Liver (tissue), 9 donors: ENCODE data around the gene NIPAL3. TPM values are rescaled to one million over a fixed set of nuclear protein-coding genes. Genes with fewer than 3 reads are reported as not detected.
A peak's percentile ranks its signal among the peaks of the same experiment; 100 is the strongest.

Source experiments
- DNase-seq: peaks from one replicate; pipeline ENCODE4 v3.0.0-alpha.2; 2017; ENCODE audit warnings: low spot score
- H3K27ac ChIP-seq, 2 donors: one replicate each; pipeline ENCODE4 v1.7.0; 2013; ENCODE audit warnings: inconsistent platforms in 2 of 2, low read length in 2 of 2, control low read depth in 1 of 2, low read depth in 1 of 2, mild to moderate bottlenecking in 1 of 2
- H3K27me3 ChIP-seq, 4 donors: one replicate each; pipeline versions ENCODE4 v1.6.1 to v1.7.0; 2013; ENCODE audit warnings: low read length in 3 of 4, inconsistent platforms in 1 of 4, mild to moderate bottlenecking in 1 of 4, moderate library complexity in 1 of 4; ENCODE audit not compliant: control insufficient read depth in 4 of 4, insufficient read depth in 4 of 4
- H3K36me3 ChIP-seq, 4 donors: one replicate each; pipeline versions ENCODE4 v1.6.1 to v1.7.0; 2013; ENCODE audit warnings: low read length in 3 of 4, mild to moderate bottlenecking in 3 of 4, low read depth in 1 of 4, moderate library complexity in 1 of 4; ENCODE audit not compliant: control insufficient read depth in 4 of 4, insufficient read depth in 3 of 4
- H3K4me1 ChIP-seq, 4 donors: one replicate each; pipeline versions ENCODE4 v1.6.1 to v1.7.0; 2013; ENCODE audit warnings: low read length in 3 of 4, mild to moderate bottlenecking in 3 of 4, moderate library complexity in 1 of 4; ENCODE audit not compliant: control insufficient read depth in 4 of 4, insufficient read depth in 4 of 4
- H3K4me3 ChIP-seq, 3 donors: one replicate each; pipeline versions ENCODE4 v1.6.1 to v1.7.0; 2013; ENCODE audit warnings: low read length in 3 of 3, control low read depth in 1 of 3, low read depth in 1 of 3, mild to moderate bottlenecking in 1 of 3
- H3K9ac ChIP-seq, 2 donors: one replicate each; pipeline ENCODE4 v1.7.0; 2013; ENCODE audit warnings: low read length in 2 of 2, mild to moderate bottlenecking in 2 of 2, moderate library complexity in 2 of 2, control low read depth in 1 of 2, low read depth in 1 of 2
- H3K9me3 ChIP-seq, 4 donors: one replicate each; pipeline versions ENCODE4 v1.6.1 to v1.7.0; 2013; ENCODE audit warnings: low read length in 3 of 4; ENCODE audit not compliant: control insufficient read depth in 4 of 4
- EGR1 ChIP-seq, 2 donors: IDR thresholded peaks; 2 replicates each; pipeline ENCODE4 v1.6.1; 2016 to 2018; ENCODE audit warnings: antibody characterized with exemption in 2 of 2, low read depth in 2 of 2
- FOXA1 ChIP-seq: IDR thresholded peaks from 2 replicates; pipeline ENCODE4 v1.6.1; 2016; ENCODE audit warnings: antibody characterized with exemption
- FOXA2 ChIP-seq: IDR thresholded peaks from 2 replicates; pipeline ENCODE4 v1.6.1; 2016; ENCODE audit warnings: antibody characterized with exemption
- GABPA ChIP-seq, 2 donors: IDR thresholded peaks in 1 of 2; conservative IDR thresholded peaks in 1 of 2; 2 replicates each; pipeline ENCODE4 v1.6.1; 2016; ENCODE audit warnings: antibody characterized with exemption in 2 of 2, mild to moderate bottlenecking in 1 of 2, moderate library complexity in 1 of 2
- HNF4A ChIP-seq, 2 donors: conservative IDR thresholded peaks; 2 replicates each; pipeline ENCODE4 v1.6.1; 2016; ENCODE audit warnings: antibody characterized with exemption in 2 of 2, mild to moderate bottlenecking in 2 of 2
- MAX ChIP-seq: IDR thresholded peaks from 2 replicates; pipeline ENCODE4 v1.6.1; 2016; ENCODE audit warnings: antibody characterized with exemption
- RAD21 ChIP-seq, 2 donors: IDR thresholded peaks; 2 replicates each; pipeline ENCODE4 v1.6.1; 2016; ENCODE audit warnings: antibody characterized with exemption in 2 of 2, mild to moderate bottlenecking in 2 of 2
- REST ChIP-seq: IDR thresholded peaks from 2 replicates; pipeline ENCODE4 v1.6.1; 2016; ENCODE audit warnings: antibody characterized with exemption, mild to moderate bottlenecking
- RXRA ChIP-seq, 2 donors: IDR thresholded peaks; 2 replicates each; pipeline ENCODE4 v1.6.1; 2017 to 2018; ENCODE audit warnings: antibody characterized with exemption in 2 of 2, mild to moderate bottlenecking in 1 of 2
- SP1 ChIP-seq: IDR thresholded peaks from 2 replicates; pipeline ENCODE4 v1.6.1; 2018; ENCODE audit warnings: antibody characterized with exemption, mild to moderate bottlenecking
- TAF1 ChIP-seq: conservative IDR thresholded peaks from 2 replicates; pipeline ENCODE4 v1.6.1; 2016; ENCODE audit warnings: antibody characterized with exemption, mild to moderate bottlenecking
- ZBTB33 ChIP-seq: IDR thresholded peaks from 2 replicates; pipeline ENCODE4 v1.6.1; 2016; ENCODE audit warnings: antibody characterized with exemption
- WGBS: extraction: QIAGEN DNeasy Blood & Tissue Kit; methylation state at CpG from one replicate; pipeline ENCODE4 v1.1.7; 2013; 5-methylcytosine and 5-hydroxymethylcytosine counted together
- polyA plus RNA-seq, 2 donors: library from polyadenylated mRNA; stranded (reverse) in 1 of 2; unstranded in 1 of 2; fragments of 200-250 nt in 1 of 2; fragments of >200 nt in 1 of 2; fragmentation: Nextera tagmentation in 1 of 2; extraction: Ambion mirVana in 1 of 2; gene quantifications; one replicate each; pipeline versions ENCODE4 v1.2.1 to v1.2.3, GENCODE V29; 2013 to 2015
- total RNA-seq, 2 donors: library from RNA; depleted of rRNA; stranded (reverse); fragments of >200 nt; gene quantifications; one replicate each; pipeline ENCODE4 v1.2.3, GENCODE V29; 2014
- donor health status: healthy.
- donor health status: healthy.
- donor health status: healthy.
- donor health status: healthy.
- donor health status: healthy.

Gene NIPAL3
- total and polyA plus RNA-seq, 4 donors: 3.0 to 12.0 (median 6.0) TPM

- WGBS: 95% methylated on average over 4 of the region's 4 CpGs
- no peak for TF ChIP-seq HNF4A (conservative IDR thresholded peaks at IDR 0.05)
- no peak for TF ChIP-seq ZBTB33
- no peak for TF ChIP-seq REST
- H3K36me3 ChIP-seq: peaks cover 0 to 15% (median 7%) of the 10 kb centered on the region in 4 donors
- H3K4me3 ChIP-seq: no peak overlapping the region
- H3K27ac ChIP-seq: no peak overlapping the region
- H3K9me3 ChIP-seq: no peaks in the 10 kb centered on the region
- DNase-seq: no peak
- H3K27me3 ChIP-seq: no peaks in the 10 kb centered on the region
- H3K9ac ChIP-seq: no peak overlapping the region
- no peaks in the 10 kb centered on the region for H3K4me1 ChIP-seq
Measured at GRCh38 chr1:24450316-24450715, 34.7 kb downstream of the NIPAL3 start.

- Histone ChIP-seq H3K4me3 (no peak overlapping the region), H3K4me1 (no peaks in the 10 kb centered on the region), H3K9me3 (no peaks in the 10 kb centered on the region), H3K27me3 (no peaks in the 10 kb centered on the region), H3K27ac (no peak overlapping the region), H3K36me3 (peaks cover 0 to 15% (median 6%) of the 10 kb centered on the region in 4 donors), H3K9ac (no peak overlapping the region)
- WGBS: 95% methylated on average over 5 of the region's 5 CpGs
- no peak for DNase-seq
- TF ChIP-seq SP1 (no peak), RAD21 (IDR thresholded peaks at IDR 0.05) (peak in 1 of 2 donors; percentile 6)
Measured at GRCh38 chr1:24450857-24451397, 35.3 kb downstream of the NIPAL3 start.

- Histone ChIP-seq H3K4me1 (no peaks in the 10 kb centered on the region), H3K27me3 (no peaks in the 10 kb centered on the region), H3K27ac (no peak overlapping the region), H3K9ac (no peak overlapping the region), H3K4me3 (no peak overlapping the region), H3K9me3 (no peaks in the 10 kb centered on the region), H3K36me3 (peaks cover 1 to 15% (median 6%) of the 10 kb centered on the region in 4 donors)
- DNase-seq: no peak
- TF ChIP-seq RXRA (IDR thresholded peaks at IDR 0.05) (no peak), SP1 (no peak), EGR1 (IDR thresholded peaks at IDR 0.05; ENCODE audit: low read depth in 2 of 2) (no peak), MAX (no peak), FOXA2 (no peak), REST (no peak), HNF4A (conservative IDR thresholded peaks at IDR 0.05) (no peak), GABPA (IDR thresholded peaks at IDR 0.05 in 1 of 2, conservative IDR thresholded peaks at IDR 0.05 in 1 of 2) (no peak), TAF1 (no peak), FOXA1 (no peak)
- WGBS: 90% methylated on average over 3 of the region's 3 CpGs
Measured at GRCh38 chr1:24451746-24452145, 36.1 kb downstream of the NIPAL3 start.
